CD4-positive, CD25-positive, alpha-beta regulatory T cell (primary cell): ENCODE results near the gene ACE. TPM values are rescaled to one million over a fixed set of nuclear protein-coding genes. Genes with fewer than 3 reads are reported as not detected.

ENCODE experiments used
- ATAC-seq, 2 donors: fragments of 150-1000 bp; cut with Tn5 transposase; one replicate each; pipeline ENCODE4 v1.10.0; 2021; ENCODE audit warnings: low read depth in 2 of 2, moderate number of reproducible peaks in 2 of 2, moderate library complexity in 1 of 2
- DNase-seq, 3 donors: peaks; one replicate each; pipeline versions ENCODE4 v3.0.0 to v3.0.0-alpha.2; 2012 to 2022; ENCODE audit warnings: mixed read lengths in 1 of 3
- H3K27ac ChIP-seq: one replicate; pipeline ENCODE4 v1.7.0; 2013; ENCODE audit warnings: mild to moderate bottlenecking, low read length; ENCODE audit not compliant: insufficient read depth, poor library complexity, severe bottlenecking
- H3K27me3 ChIP-seq: one replicate; pipeline ENCODE4 v1.7.0; 2013; ENCODE audit warnings: low read length; ENCODE audit not compliant: control insufficient read depth, insufficient read depth
- H3K36me3 ChIP-seq: one replicate; pipeline ENCODE4 v1.7.0; 2013; ENCODE audit warnings: mild to moderate bottlenecking, low read length, moderate library complexity; ENCODE audit not compliant: control insufficient read depth, insufficient read depth
- H3K4me1 ChIP-seq: 2 replicates; pipeline ENCODE4 v1.7.0; 2013; ENCODE audit warnings: mild to moderate bottlenecking, low read length; ENCODE audit not compliant: insufficient read depth, control insufficient read depth, poor library complexity, severe bottlenecking
- H3K4me3 ChIP-seq: one replicate; pipeline ENCODE4 v1.7.0; 2013; ENCODE audit warnings: low read depth, mild to moderate bottlenecking, low read length, moderate library complexity
- H3K9me3 ChIP-seq, 2 experiments: 1 replicate in 1 of 2; 2 replicates in 1 of 2; pipeline ENCODE4 v1.7.0; 2013; ENCODE audit warnings: low read length in 2 of 2, mild to moderate bottlenecking in 1 of 2, moderate library complexity in 1 of 2; ENCODE audit not compliant: control insufficient read depth in 2 of 2
- H3K27ac Mint-ChIP-seq, 3 donors: one replicate each; pipeline ENCODE4 v1.8.0; 2020 to 2022; ENCODE audit warnings: mild to moderate bottlenecking in 3 of 3, mixed read lengths in 3 of 3, moderate library complexity in 2 of 3
- H3K27me3 Mint-ChIP-seq: one replicate; pipeline ENCODE4 v1.8.0; 2022; ENCODE audit warnings: mild to moderate bottlenecking, mixed read lengths
- H3K36me3 Mint-ChIP-seq: one replicate; pipeline ENCODE4 v1.8.0; 2020; ENCODE audit warnings: mixed read lengths
- H3K4me1 Mint-ChIP-seq, 4 donors: one replicate each; pipeline ENCODE4 v1.8.0; 2020 to 2022; ENCODE audit warnings: mixed read lengths in 4 of 4, mild to moderate bottlenecking in 1 of 4
- H3K4me3 Mint-ChIP-seq, 4 donors: one replicate each; pipeline ENCODE4 v1.8.0; 2020 to 2022; ENCODE audit warnings: mild to moderate bottlenecking in 4 of 4, mixed read lengths in 4 of 4, moderate library complexity in 3 of 4
- H3K9me3 Mint-ChIP-seq, 7 donors: one replicate each; pipeline ENCODE4 v1.8.0; 2020 to 2022; ENCODE audit warnings: mixed read lengths in 7 of 7, mild to moderate bottlenecking in 3 of 7, moderate library complexity in 2 of 7
- polyA plus RNA-seq, 4 donors: library from polyadenylated mRNA; unstranded; fragments of 300-500 nt; fragmentation: Illumina TruSeq; gene quantifications; one replicate each; pipeline ENCODE4 v1.2.3, GENCODE V29; 2021
- total RNA-seq: library from RNA; stranded (reverse); gene quantifications from one replicate; pipeline ENCODE4 v1.2.3, GENCODE V29; 2022

ACE gene
- total RNA-seq (4.2 TPM), polyA plus RNA-seq (under 1 TPM in 1 of 4 donors, not detected in 3; 0.15 TPM)

DNA sequence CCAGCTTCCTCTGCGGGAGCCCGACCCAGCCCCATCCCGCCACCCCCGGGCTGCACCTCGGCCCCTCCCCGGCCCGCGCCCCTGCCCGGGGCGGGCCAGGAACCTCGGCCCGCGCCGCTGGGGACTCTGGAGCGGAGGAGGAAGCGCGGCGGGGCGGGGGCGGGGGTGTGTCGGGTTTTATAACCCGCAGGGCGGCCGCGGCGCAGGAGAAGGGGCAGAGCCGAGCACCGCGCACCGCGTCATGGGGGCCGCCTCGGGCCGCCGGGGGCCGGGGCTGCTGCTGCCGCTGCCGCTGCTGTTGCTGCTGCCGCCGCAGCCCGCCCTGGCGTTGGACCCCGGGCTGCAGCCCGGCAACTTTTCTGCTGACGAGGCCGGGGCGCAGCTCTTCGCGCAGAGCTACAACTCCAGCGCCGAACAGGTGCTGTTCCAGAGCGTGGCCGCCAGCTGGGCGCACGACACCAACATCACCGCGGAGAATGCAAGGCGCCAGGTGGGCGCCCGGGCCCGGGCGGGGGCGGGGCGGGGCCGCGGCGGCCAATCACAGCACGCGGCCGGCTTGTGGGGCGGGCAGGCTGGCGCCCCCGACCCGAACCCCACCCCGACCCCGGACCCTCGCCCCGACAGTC lies at the start of gene ACE:
Gene ACE, plus strand, starts transcription at position 208 of the 626 bp plus-strand sequence. Its CDS starts 34 bp downstream, at position 242.
- H3K27ac Mint-ChIP-seq = no peak within 1 kb of the TSS
- Histone ChIP-seq H3K9me3 (no peaks in the 10 kb centered on the region), H3K36me3 (no peaks in the 10 kb centered on the region), H3K4me1 (peaks cover 17% of the 10 kb centered on the region), H3K4me3 (no peak within 1 kb of the TSS), H3K27ac (no peak within 1 kb of the TSS), H3K27me3 (peaks cover 9% of the 10 kb centered on the region)
- peaks cover 0 to 1% (median 0%) of the 10 kb centered on the region in 7 donors for H3K9me3 Mint-ChIP-seq
- H3K4me3 Mint-ChIP-seq = peak within 1 kb of the TSS in 3 of 4 donors; percentile 54 to 71 (median 61)
- H3K36me3 Mint-ChIP-seq = no peaks in the 10 kb centered on the region
- DNase-seq (peak in 1 of 3 donors; percentile 45), ATAC-seq (peak; percentile 33 to 48)
- H3K27me3 Mint-ChIP-seq = peaks cover 53% of the 10 kb centered on the region
- peaks cover 0 to 13% (median 5%) of the 10 kb centered on the region in 4 donors for H3K4me1 Mint-ChIP-seq

DNA sequence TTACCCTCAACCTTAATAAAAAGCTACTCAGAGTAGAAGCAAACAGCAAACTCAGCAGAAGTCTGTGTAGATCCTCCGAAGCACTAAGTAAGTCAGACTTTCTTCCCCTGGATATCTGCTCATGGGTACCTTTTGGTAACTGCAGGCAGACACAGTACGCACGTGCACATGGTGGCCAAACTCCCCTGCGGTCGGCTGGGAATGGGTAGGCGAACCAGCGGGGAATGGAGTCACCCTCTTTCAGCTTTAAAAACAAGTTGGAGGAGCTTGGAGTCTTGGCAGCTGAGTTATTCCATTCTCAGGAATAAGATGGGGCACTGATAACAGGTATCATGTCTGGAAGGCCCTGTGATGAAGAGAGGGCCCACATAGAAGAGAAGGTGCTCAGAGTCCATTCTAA lies 47.1 kb upstream of the ACE start:
- Histone ChIP-seq H3K27ac (no peak overlapping the region), H3K4me1 (no peaks in the 10 kb centered on the region), H3K36me3 (no peaks in the 10 kb centered on the region), H3K27me3 (no peaks in the 10 kb centered on the region), H3K9me3 (no peaks in the 10 kb centered on the region), H3K4me3 (no peak overlapping the region)
- H3K4me1 Mint-ChIP-seq = peaks cover 0 to 10% (median 4%) of the 10 kb centered on the region in 4 donors
- DNase-seq (no peak), ATAC-seq (no peak)
- no peak overlapping the region for H3K4me3 Mint-ChIP-seq
- H3K9me3 Mint-ChIP-seq = no peaks in the 10 kb centered on the region
- no peaks in the 10 kb centered on the region for H3K36me3 Mint-ChIP-seq
- no peak overlapping the region for H3K27ac Mint-ChIP-seq
- H3K27me3 Mint-ChIP-seq = peaks cover 4% of the 10 kb centered on the region

DNA sequence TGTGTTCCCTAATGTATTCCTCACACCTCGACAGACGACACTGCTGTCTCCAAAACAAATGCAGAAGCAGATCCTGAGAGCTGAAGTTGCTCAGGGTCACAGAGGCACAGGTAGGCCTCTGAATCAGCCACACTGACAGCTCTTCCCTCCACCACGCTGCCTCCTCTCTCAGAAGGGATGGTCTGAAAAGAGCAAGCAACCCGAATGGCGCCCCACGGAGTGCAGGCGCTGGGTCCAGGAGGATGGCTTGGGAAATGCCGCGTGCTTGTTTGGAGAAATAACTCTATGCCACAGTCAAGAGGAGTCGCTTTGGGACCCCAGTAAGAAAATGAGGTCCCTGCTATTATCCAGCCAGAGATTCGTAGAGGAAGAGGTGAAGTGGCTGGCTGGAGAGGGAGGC lies 46.6 kb upstream of the ACE start:
- Mint-ChIP-seq H3K4me1 (peaks cover 0 to 10% (median 5%) of the 10 kb centered on the region in 4 donors), H3K36me3 (no peaks in the 10 kb centered on the region)

DNA sequence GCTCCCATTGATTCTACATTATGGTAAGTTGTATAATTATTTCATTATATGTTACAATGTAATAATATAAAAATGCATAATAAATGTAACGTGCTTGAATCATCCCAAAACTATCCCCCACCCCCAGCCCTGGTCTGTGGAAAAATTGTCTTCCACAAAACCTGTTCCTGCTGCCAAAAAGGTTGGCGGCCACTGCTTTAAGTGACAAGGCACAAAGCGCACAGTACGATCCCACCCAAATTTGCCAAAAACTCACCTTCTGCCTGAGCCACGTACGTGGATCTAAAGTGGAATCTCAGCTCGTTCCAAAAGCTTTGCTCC lies 45.3 kb upstream of the ACE start:
- H3K27ac Mint-ChIP-seq = no peak overlapping the region
- DNase-seq = no peak
- Histone ChIP-seq H3K27ac (no peak overlapping the region), H3K27me3 (no peaks in the 10 kb centered on the region), H3K36me3 (no peaks in the 10 kb centered on the region), H3K4me1 (no peaks in the 10 kb centered on the region), H3K4me3 (no peak overlapping the region), H3K9me3 (no peaks in the 10 kb centered on the region)
- peaks cover 2% of the 10 kb centered on the region for H3K27me3 Mint-ChIP-seq
- no peak overlapping the region for H3K4me3 Mint-ChIP-seq
- no peak for ATAC-seq
- no peaks in the 10 kb centered on the region for H3K9me3 Mint-ChIP-seq
- peaks cover 0 to 7% (median 1%) of the 10 kb centered on the region in 4 donors for H3K4me1 Mint-ChIP-seq
- no peaks in the 10 kb centered on the region for H3K36me3 Mint-ChIP-seq

More for the DNA sequence above, 46.6 kb upstream of the ACE start:
- no peak overlapping the region for H3K27ac Mint-ChIP-seq
- peaks cover 4% of the 10 kb centered on the region for H3K27me3 Mint-ChIP-seq
- no peak overlapping the region for H3K27ac ChIP-seq
- no peaks in the 10 kb centered on the region for H3K27me3 ChIP-seq
- H3K36me3 ChIP-seq = no peaks in the 10 kb centered on the region
- no peaks in the 10 kb centered on the region for H3K9me3 Mint-ChIP-seq
- no peak overlapping the region for H3K4me3 ChIP-seq
- no peaks in the 10 kb centered on the region for H3K4me1 ChIP-seq
- ATAC-seq (no peak), DNase-seq (no peak)
- no peak overlapping the region for H3K4me3 Mint-ChIP-seq
- no peaks in the 10 kb centered on the region for H3K9me3 ChIP-seq

DNA sequence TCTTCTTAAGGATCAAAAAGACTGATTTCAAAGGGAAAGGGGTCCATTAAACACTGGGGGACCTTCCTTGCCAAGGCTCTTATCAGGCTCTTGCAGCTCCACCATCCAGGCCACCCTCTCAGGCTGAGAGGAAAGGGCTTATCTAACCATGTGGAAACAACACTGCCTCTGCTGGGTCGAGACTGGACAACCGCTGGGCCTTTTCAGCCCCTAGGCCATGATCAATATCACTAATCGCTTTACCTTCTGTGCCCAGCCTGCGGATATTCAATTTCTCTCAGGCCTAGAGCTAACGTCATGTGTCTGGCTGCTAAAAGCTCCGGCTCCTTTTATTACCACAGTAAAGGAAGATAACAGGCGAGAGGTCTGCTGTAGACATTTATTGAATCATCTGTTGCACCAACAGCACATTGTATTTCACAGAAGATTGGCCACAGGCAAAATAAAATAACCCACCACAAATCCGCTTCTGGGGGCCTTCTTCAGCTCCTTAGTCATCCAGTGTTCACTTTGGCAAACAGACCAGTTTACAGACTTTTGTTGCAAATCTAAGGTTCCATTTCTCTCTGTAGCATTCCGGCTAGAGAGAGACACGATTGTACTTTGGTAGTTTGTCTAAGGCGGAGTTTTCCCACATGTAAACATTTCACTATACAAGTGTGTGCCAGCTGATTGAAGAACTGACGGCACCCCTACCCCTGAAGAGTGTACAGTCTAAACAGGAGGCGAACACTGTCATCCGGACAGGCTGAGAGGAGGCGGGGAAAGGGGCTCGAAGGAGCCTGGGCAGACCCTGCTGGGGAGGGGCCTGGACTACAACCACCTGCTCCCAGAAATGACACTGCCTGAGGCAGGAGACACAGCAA lies 44.7 kb upstream of the ACE start:
- Mint-ChIP-seq H3K4me1 (peaks cover 0 to 7% (median 1%) of the 10 kb centered on the region in 4 donors), H3K4me3 (no peak overlapping the region), H3K27me3 (no peaks in the 10 kb centered on the region), H3K9me3 (no peaks in the 10 kb centered on the region), H3K36me3 (no peaks in the 10 kb centered on the region), H3K27ac (no peak overlapping the region)
- DNase-seq = no peak
- no peak overlapping the region for H3K27ac ChIP-seq
- H3K4me3 ChIP-seq = no peak overlapping the region
- no peaks in the 10 kb centered on the region for H3K4me1 ChIP-seq
- ATAC-seq = no peak
- no peaks in the 10 kb centered on the region for H3K27me3 ChIP-seq
- no peaks in the 10 kb centered on the region for H3K9me3 ChIP-seq
- H3K36me3 ChIP-seq = no peaks in the 10 kb centered on the region

DNA sequence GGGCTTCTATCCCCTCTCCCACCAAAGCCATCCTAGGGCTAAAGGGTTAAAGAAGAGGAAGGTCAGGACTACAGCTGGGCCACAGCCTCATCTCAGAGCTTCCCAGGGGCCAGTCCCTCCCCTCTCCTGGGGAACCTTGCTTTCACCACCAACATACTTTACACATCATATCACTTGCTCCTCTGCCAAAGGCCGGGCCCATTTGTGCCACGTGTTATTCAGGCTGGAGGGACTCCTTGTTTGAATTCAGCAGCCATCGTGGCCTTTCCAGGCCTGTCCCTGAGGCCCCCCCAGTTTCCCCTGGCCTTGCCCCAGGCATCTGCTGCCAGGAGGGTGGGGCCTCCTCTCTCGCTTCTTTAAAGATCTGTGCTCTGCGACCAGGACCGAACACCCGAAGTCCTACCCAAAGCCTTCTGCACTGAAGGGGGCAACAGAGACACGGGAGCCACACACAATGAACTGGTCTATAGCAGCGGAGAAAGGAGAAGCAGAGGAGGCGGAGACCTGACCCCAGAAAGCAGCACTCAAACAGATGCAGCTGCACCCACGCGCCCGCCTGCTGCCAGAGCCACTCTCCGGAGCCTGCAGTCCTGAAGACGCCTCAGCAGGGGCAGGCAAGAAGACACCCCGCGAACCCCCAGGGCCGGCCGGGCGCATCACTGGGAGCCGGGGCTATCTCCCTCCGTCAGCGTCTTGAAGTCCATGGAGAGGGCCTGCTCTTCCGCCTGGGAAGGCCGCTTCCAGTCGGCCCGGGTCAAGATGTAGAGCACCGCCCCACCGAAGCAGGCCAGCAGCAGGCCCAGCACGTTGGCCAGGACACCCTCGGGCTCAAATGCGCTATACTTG lies 42.9 kb upstream of the ACE start:
- DNase-seq (no peak), ATAC-seq (no peak)
- Histone ChIP-seq H3K27me3 (no peaks in the 10 kb centered on the region), H3K4me3 (no peak overlapping the region), H3K4me1 (no peaks in the 10 kb centered on the region), H3K27ac (no peak overlapping the region), H3K9me3 (no peaks in the 10 kb centered on the region), H3K36me3 (no peaks in the 10 kb centered on the region)
- peaks cover 0 to 3% (median 0%) of the 10 kb centered on the region in 4 donors for H3K4me1 Mint-ChIP-seq
- H3K27me3 Mint-ChIP-seq = no peaks in the 10 kb centered on the region
- H3K9me3 Mint-ChIP-seq = no peaks in the 10 kb centered on the region
- no peak overlapping the region for H3K4me3 Mint-ChIP-seq
- H3K36me3 Mint-ChIP-seq = no peaks in the 10 kb centered on the region
- no peak overlapping the region for H3K27ac Mint-ChIP-seq

DNA sequence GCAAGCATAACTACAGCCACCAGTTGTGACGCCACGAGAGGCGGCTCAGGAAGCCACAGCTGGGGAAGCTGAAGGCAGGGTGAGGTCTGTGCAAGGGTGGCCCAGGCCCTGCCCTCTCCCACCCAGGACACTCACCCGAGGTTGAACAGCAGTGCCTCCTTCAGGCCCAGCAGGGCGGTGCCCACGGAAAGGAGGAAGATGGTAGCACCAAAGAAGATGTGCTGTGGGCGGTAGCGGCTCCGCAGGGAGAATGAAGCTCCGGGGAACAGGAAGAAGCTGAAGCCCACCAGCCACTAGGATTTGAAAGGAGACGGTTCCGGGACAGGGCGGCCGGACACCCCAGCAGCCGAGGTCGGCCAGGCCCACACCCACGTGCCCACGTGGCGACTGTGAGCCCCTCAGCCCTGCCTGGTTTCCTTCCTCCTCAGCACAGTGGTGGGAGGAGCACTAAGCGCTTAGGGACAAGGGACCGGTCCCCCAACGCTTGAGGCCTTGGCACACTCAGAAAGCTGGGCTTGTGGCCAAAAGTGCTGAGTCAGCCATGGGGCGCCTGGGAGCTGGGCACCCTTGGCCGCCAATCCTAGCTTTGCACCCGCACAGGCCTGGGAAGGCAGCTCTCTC lies 41.8 kb upstream of the ACE start:
- H3K9me3 Mint-ChIP-seq = no peaks in the 10 kb centered on the region
- peaks cover 7% of the 10 kb centered on the region for H3K4me1 ChIP-seq
- H3K9me3 ChIP-seq = no peaks in the 10 kb centered on the region
- H3K27me3 ChIP-seq = no peaks in the 10 kb centered on the region
- peaks cover 6% of the 10 kb centered on the region for H3K27me3 Mint-ChIP-seq
- H3K27ac Mint-ChIP-seq = no peak overlapping the region
- ATAC-seq (no peak), DNase-seq (peak in 1 of 3 donors; percentile 28)
- H3K36me3 ChIP-seq = no peaks in the 10 kb centered on the region
- peaks cover 5 to 8% (median 6%) of the 10 kb centered on the region in 4 donors for H3K4me1 Mint-ChIP-seq
- H3K4me3 ChIP-seq = no peak overlapping the region
- H3K4me3 Mint-ChIP-seq = no peak overlapping the region
- no peaks in the 10 kb centered on the region for H3K36me3 Mint-ChIP-seq
- no peak overlapping the region for H3K27ac ChIP-seq
